ENCODE results near the gene BTG4. TPM values are rescaled to one million over a fixed set of nuclear protein-coding genes. Genes with fewer than 3 reads are reported as not detected.

The BTG4 gene
- polyA plus RNA-seq, 1 experiment, result not detected

DNA sequence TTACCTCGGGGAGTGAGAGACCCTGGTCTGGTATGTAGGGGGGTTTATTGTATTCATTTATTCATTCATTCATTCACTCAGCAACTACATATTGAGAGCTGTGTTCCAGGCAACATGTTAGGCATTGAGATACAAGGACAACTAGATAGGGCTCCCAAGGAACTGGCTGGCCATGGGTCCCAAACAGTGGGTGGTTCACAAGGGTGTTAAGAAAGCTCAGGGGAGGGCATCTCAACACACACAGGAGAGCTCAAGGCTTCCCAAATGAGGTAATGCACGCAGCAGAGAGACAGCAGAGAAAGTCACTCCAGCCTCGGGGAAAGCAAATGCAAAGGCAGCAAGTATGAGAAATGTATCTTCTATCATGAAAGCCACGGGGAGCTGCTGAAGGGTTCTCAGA, 51.8 kb downstream of the BTG4 start:
- POLR2A ChIA-PET, result no interaction called here
- no peak for DNase-seq (ENCODE audit: low read depth, low spot score)
- Histone ChIP-seq H3K9me3 (ENCODE audit: control insufficient read depth, insufficient read depth, low read length) (no peaks in the 10 kb centered on the region; the same call in 1 of the 2 replicates), H3K4me3 (ENCODE audit: low read depth, low read length) (no peak overlapping the region), H3K27me3 (ENCODE audit: control insufficient read depth, insufficient read depth, low read length) (peaks cover 3% of the 10 kb centered on the region), H3K27ac (ENCODE audit: low read depth, low read length) (no peak overlapping the region)
- TF ChIP-seq, protein P1, sequence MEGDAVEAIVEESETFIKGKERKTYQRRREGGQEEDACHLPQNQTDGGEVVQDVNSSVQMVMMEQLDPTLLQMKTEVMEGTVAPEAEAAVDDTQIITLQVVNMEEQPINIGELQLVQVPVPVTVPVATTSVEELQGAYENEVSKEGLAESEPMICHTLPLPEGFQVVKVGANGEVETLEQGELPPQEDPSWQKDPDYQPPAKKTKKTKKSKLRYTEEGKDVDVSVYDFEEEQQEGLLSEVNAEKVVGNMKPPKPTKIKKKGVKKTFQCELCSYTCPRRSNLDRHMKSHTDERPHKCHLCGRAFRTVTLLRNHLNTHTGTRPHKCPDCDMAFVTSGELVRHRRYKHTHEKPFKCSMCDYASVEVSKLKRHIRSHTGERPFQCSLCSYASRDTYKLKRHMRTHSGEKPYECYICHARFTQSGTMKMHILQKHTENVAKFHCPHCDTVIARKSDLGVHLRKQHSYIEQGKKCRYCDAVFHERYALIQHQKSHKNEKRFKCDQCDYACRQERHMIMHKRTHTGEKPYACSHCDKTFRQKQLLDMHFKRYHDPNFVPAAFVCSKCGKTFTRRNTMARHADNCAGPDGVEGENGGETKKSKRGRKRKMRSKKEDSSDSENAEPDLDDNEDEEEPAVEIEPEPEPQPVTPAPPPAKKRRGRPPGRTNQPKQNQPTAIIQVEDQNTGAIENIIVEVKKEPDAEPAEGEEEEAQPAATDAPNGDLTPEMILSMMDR (IDR thresholded peaks at IDR 0.05; ENCODE audit: low read depth, low read length), result no peak
- CTCF ChIA-PET, result interaction anchor here (0.6 to 3.1 kb wide), 4 partner anchors 14 to 316 kb away, joined by 3 to 12 read pairs (median 4); no protein-coding TSS in a partner anchor

DNA sequence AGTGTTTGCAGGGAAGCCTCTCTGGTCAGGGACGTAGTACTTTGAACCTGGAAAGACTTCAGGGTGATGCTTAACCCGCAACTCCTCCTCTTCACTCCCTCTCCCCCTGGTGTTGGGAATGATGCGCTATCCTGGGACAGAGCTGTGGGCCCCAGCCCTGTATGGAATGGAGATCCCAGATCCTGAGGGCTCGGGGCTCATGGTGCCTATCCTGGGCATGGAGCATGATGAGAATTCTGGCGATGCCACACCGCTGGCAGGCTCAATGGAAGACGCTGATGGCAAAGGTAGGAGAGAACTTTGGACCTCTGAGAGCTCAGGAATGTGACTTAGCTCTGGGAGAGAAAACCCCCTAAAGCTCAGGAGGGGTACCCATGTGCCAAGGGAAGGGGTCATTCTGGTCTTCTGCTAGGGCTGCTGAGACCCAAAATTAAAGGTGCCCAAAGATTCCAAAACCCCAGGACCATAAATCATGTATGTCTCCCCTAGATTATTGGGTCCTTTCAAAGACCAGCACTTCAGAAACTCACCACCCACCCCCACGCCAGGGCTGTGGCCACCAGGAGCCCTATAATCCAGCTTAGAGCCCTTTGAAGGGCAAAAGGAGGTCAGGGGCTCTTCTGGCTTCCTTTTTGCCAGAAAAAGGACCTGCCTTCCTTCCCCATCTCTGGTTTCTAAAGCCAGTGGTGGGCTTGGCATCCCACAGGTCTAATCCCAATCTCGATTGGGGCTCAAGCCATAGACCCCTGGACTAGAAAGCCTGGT, 52.5 kb downstream of the BTG4 start:
- Histone ChIP-seq H3K27me3 (ENCODE audit: control insufficient read depth, insufficient read depth, low read length) (peaks cover 3% of the 10 kb centered on the region), H3K4me3 (ENCODE audit: low read depth, low read length) (no peak overlapping the region), H3K9me3 (ENCODE audit: control insufficient read depth, insufficient read depth, low read length) (no peaks in the 10 kb centered on the region; the same call in 1 of the 2 replicates), H3K27ac (ENCODE audit: low read depth, low read length) (no peak overlapping the region)
- POLR2A ChIA-PET, result no interaction called here
- CTCF ChIA-PET, result interaction anchor here (0.6 to 3.1 kb wide), 5 partner anchors 13 to 381 kb away, joined by 3 to 12 read pairs (median 4); no protein-coding TSS in a partner anchor
- DNase-seq (ENCODE audit: low read depth, low spot score), result no peak
- TF ChIP-seq, protein P1 (IDR thresholded peaks at IDR 0.05; ENCODE audit: low read depth, low read length), result peak; percentile 28

DNA sequence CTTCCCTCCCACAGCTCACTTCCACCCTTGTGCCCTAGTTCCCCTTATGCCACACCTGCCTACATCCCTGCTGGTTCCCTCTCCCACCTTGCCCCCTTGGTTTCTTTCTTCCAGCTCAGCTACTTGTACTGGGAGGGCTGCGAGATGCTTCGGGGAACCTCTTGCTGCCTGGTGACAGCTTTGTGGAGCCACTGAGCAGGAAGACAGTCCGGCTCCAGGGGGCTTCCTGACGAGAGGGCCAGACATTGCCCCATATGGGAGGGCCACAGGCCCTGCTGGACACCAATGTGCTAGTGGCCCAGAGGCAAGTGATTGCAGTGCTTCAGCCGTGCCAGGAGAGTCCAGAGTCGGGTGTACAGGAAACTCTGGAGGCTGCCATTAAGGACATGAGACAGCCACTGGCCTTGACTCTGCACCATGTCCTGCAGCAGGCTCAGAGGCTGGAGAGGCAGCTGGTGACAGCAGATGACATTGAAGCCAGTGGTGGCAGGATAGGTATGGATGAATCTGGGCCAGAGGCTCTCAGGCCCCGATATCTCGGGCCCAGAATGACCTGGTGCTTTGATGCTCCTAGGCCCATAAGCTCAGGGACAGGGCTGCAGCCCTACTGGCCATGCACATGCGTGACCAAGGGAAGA, 54.3 kb downstream of the BTG4 start:
- Histone ChIP-seq H3K4me3 (ENCODE audit: low read depth, low read length) (no peak overlapping the region), H3K27me3 (ENCODE audit: control insufficient read depth, insufficient read depth, low read length) (peaks cover 3% of the 10 kb centered on the region), H3K9me3 (ENCODE audit: control insufficient read depth, insufficient read depth, low read length) (no peaks in the 10 kb centered on the region; the same call in 1 of the 2 replicates), H3K27ac (ENCODE audit: low read depth, low read length) (no peak overlapping the region)
- TF ChIP-seq, protein P1 (IDR thresholded peaks at IDR 0.05; ENCODE audit: low read depth, low read length), result no peak
- no peak for DNase-seq (ENCODE audit: low read depth, low spot score)
- POLR2A ChIA-PET, result no interaction called here
- CTCF ChIA-PET, result no interaction called here

DNA sequence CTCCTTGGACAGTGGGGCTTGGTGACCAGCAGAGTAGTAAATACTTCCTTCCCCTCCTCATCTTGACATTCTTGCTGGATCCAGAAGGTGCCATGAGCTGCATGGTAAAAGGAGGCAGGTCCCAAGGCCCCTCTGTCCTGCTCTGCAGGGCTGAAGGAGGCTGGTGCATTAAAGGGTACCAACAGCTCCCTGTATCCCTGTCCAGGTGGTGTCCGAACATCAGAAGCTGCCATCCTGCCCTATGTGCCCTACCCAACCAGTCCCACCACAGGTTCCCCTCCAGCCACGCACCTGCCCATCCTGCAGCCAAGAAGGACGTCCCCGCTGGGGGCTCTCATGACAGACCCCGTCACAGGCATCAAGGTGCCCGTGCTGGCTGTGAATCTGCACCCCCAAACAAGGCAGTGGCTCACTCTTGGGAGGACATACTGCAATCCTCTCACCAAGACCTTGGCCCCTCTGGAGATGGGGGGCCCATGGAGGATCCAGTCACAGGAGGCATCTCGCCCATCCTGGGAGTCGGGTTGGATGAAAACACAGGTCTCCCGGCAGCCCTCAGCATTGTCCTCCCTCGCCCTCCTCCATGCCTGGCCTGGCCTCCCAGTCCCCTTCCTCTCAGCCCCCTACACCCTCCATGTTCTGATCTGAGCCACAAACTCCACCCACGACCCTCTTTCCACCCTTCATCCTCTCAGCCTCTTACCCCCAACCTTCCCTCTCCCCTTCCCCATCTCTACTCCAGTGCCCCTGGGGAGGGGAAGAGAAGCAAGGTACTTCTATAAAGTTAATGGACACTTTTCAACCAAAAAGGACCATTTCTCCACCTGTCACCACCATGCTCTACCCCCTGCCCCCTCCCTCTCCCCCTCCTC, 55.1 kb downstream of the BTG4 start:
- CTCF ChIA-PET, result interaction anchor here (0.9 to 3.5 kb wide), 3 partner anchors 10 to 104 kb away, joined by 4 to 20 read pairs (median 13); no protein-coding TSS in a partner anchor

More for the DNA sequence above, 55.1 kb downstream of the BTG4 start:
- Histone ChIP-seq H3K4me3 (ENCODE audit: low read depth, low read length) (no peak overlapping the region), H3K9me3 (ENCODE audit: control insufficient read depth, insufficient read depth, low read length) (no peaks in the 10 kb centered on the region; the same call in 1 of the 2 replicates), H3K27ac (ENCODE audit: low read depth, low read length) (no peak overlapping the region), H3K27me3 (ENCODE audit: control insufficient read depth, insufficient read depth, low read length) (peaks cover 3% of the 10 kb centered on the region)
- POLR2A ChIA-PET, result no interaction called here
- TF ChIP-seq, protein P1 (IDR thresholded peaks at IDR 0.05; ENCODE audit: low read depth, low read length), result no peak
- no peak for DNase-seq (ENCODE audit: low read depth, low spot score)
